Hematopoietic multipotent progenitor cell treated with erythropoietin and hydrocortisone succinate and interleukin-3 and kit ligand, for 6 days (in vitro differentiated cells): ENCODE data around the gene PIK3C2A.

Source experiments
- DNase-seq: peaks from one replicate; pipeline ENCODE4 v3.0.0-alpha.2; 2015

Gene PIK3C2A

GRCh38 chr11:17161515-17161914 lies 46.3 kb downstream of the PIK3C2A start:
- DNase-seq, result peak; percentile 20

GRCh38 chr11:17159441-17159840 lies 48.3 kb downstream of the PIK3C2A start:
- no peak for DNase-seq
